H9 (cell line): ENCODE measurements around the gene EME1. TPM values are rescaled to one million over a fixed set of nuclear protein-coding genes. Genes with fewer than 3 reads are reported as not detected.

ENCODE experiments used
- DNase-seq: peaks from one replicate; pipeline ENCODE4 v3.0.0-alpha.2; 2017
- H2AFZ ChIP-seq: one replicate; pipeline ENCODE4 v1.6.1; 2013; ENCODE audit warnings: mild to moderate bottlenecking, low read length, control low read depth, moderate library complexity
- H2AK5ac ChIP-seq: 2 replicates; pipeline ENCODE4 v1.6.1; 2013; ENCODE audit warnings: low read length, control low read depth, mixed read lengths; ENCODE audit not compliant: insufficient read length
- H2BK120ac ChIP-seq: one replicate; pipeline ENCODE4 v1.6.1; 2013; ENCODE audit warnings: low read depth, mild to moderate bottlenecking, low read length, control low read depth, inconsistent platforms; ENCODE audit not compliant: poor library complexity, severe bottlenecking
- H2BK12ac ChIP-seq: 2 replicates; pipeline ENCODE4 v1.6.1; 2013; ENCODE audit warnings: low read length, control low read depth, mixed read lengths, low read depth; ENCODE audit not compliant: insufficient read length
- H2BK15ac ChIP-seq: 2 replicates; pipeline ENCODE4 v1.6.1; 2013; ENCODE audit warnings: low read depth, low read length, control low read depth
- H2BK20ac ChIP-seq: one replicate; pipeline ENCODE4 v1.6.1; 2013; ENCODE audit warnings: low read depth, mild to moderate bottlenecking, low read length, control low read depth, inconsistent platforms; ENCODE audit not compliant: poor library complexity, severe bottlenecking
- H2BK5ac ChIP-seq: 2 replicates; pipeline ENCODE4 v1.6.1; 2013; ENCODE audit warnings: low read length, control low read depth, mixed read lengths; ENCODE audit not compliant: insufficient read length
- H3K14ac ChIP-seq: 2 replicates; pipeline ENCODE4 v1.6.1; 2013; ENCODE audit warnings: low read length, control low read depth; ENCODE audit not compliant: insufficient read depth
- H3K18ac ChIP-seq: 2 replicates; pipeline ENCODE4 v1.6.1; 2013; ENCODE audit warnings: low read depth, mild to moderate bottlenecking, mixed read lengths, low read length, control low read depth; ENCODE audit not compliant: insufficient read length
- H3K23ac ChIP-seq: 2 replicates; pipeline ENCODE4 v1.6.1; 2013; ENCODE audit warnings: low read length, control low read depth, mixed read lengths, low read depth; ENCODE audit not compliant: insufficient read length
- H3K23me2 ChIP-seq: 2 replicates; pipeline ENCODE4 v1.6.1; 2013; ENCODE audit warnings: low read depth, mild to moderate bottlenecking, mixed read lengths, low read length, control low read depth; ENCODE audit not compliant: insufficient read length, poor library complexity, severe bottlenecking
- H3K27ac ChIP-seq: 2 replicates; pipeline ENCODE4 v1.5.1; 2013; ENCODE audit warnings: low read length, control low read depth, mixed read lengths, low read depth; ENCODE audit not compliant: insufficient read length
- H3K27me3 ChIP-seq: 2 replicates; pipeline ENCODE4 v1.6.1; 2013; ENCODE audit warnings: low read length, control low read depth, inconsistent platforms; ENCODE audit not compliant: insufficient read depth
- H3K4ac ChIP-seq: 2 replicates; pipeline ENCODE4 v1.6.1; 2013; ENCODE audit warnings: low read depth, mild to moderate bottlenecking, control low read depth, inconsistent platforms, low read length, moderate library complexity
- H3K4me1 ChIP-seq: 2 replicates; pipeline ENCODE4 v1.6.1; 2013; ENCODE audit warnings: low read length, control low read depth, inconsistent platforms; ENCODE audit not compliant: insufficient read depth
- H3K4me2 ChIP-seq: 2 replicates; pipeline ENCODE4 v1.6.1; 2013; ENCODE audit warnings: low read length, control low read depth, mixed read lengths; ENCODE audit not compliant: insufficient read length, insufficient read depth
- H3K56ac ChIP-seq: 2 replicates; pipeline ENCODE4 v1.6.1; 2013; ENCODE audit warnings: low read depth, mild to moderate bottlenecking, mixed read lengths, low read length, control low read depth; ENCODE audit not compliant: insufficient read length
- H3K79me1 ChIP-seq: 2 replicates; pipeline ENCODE4 v1.6.1; 2013; ENCODE audit warnings: low read depth, mild to moderate bottlenecking, moderate library complexity, low read length, control low read depth, inconsistent platforms; ENCODE audit not compliant: insufficient read depth, poor library complexity, severe bottlenecking
- H3K79me2 ChIP-seq: 2 replicates; pipeline ENCODE4 v1.6.1; 2013; ENCODE audit warnings: low read length, control low read depth, inconsistent platforms; ENCODE audit not compliant: insufficient read depth
- H3K9ac ChIP-seq: 2 replicates; pipeline ENCODE4 v1.6.1; 2013; ENCODE audit warnings: low read length, control low read depth, mixed read lengths; ENCODE audit not compliant: insufficient read length; ENCODE audit errors: extremely low read depth
- H3K9me3 ChIP-seq: one replicate; pipeline ENCODE4 v1.6.1; 2013; ENCODE audit warnings: low read depth, low read length, inconsistent platforms; ENCODE audit not compliant: control insufficient read depth
- H3T11ph ChIP-seq: one replicate; pipeline ENCODE4 v1.6.1; 2013; ENCODE audit warnings: mild to moderate bottlenecking, low read length, control low read depth, inconsistent platforms
- H4K20me1 ChIP-seq: one replicate; pipeline ENCODE4 v1.6.1; 2013; ENCODE audit not compliant: control insufficient read depth, insufficient read length, insufficient read depth
- H4K5ac ChIP-seq: 2 replicates; pipeline ENCODE4 v1.6.1; 2013; ENCODE audit warnings: low read depth, mild to moderate bottlenecking, mixed read lengths, low read length, control low read depth; ENCODE audit not compliant: insufficient read length
- H4K8ac ChIP-seq: replicated peaks from 2 replicates; pipeline ENCODE4 v1.6.1; 2013; ENCODE audit warnings: low read length, control low read depth, mixed read lengths, low read depth; ENCODE audit not compliant: insufficient read length
- H4K91ac ChIP-seq: 2 replicates; pipeline ENCODE4 v1.6.1; 2013; ENCODE audit warnings: low read depth, mild to moderate bottlenecking, moderate library complexity, mixed read lengths, low read length, control low read depth; ENCODE audit not compliant: insufficient read length
- H3K27ac Mint-ChIP-seq, 3 experiments: 2 replicates in 2 of 3; 3 replicates in 1 of 3; pipeline ENCODE4 v1.8.0; 2020 to 2021; ENCODE audit warnings: mixed read lengths in 3 of 3, mild to moderate bottlenecking in 1 of 3, moderate library complexity in 1 of 3
- H3K27me3 Mint-ChIP-seq: 2 replicates; pipeline ENCODE4 v1.8.0; 2021; ENCODE audit warnings: low read depth, mild to moderate bottlenecking, moderate library complexity, mixed read lengths
- H3K36me3 Mint-ChIP-seq, 3 experiments: 2 replicates in 2 of 3; 3 replicates in 1 of 3; pipeline ENCODE4 v1.8.0; 2020 to 2021; ENCODE audit warnings: low read depth in 3 of 3, mixed read lengths in 3 of 3; ENCODE audit not compliant: insufficient read depth in 1 of 3
- H3K4me1 Mint-ChIP-seq, 2 experiments: 2 replicates each; pipeline ENCODE4 v1.8.0; 2020; ENCODE audit warnings: mixed read lengths in 2 of 2
- H3K4me3 Mint-ChIP-seq, 2 experiments: 2 replicates in 1 of 2; 3 replicates in 1 of 2; pipeline ENCODE4 v1.8.0; 2020 to 2021; ENCODE audit warnings: mild to moderate bottlenecking in 2 of 2, mixed read lengths in 2 of 2, moderate library complexity in 1 of 2
- H3K9me3 Mint-ChIP-seq, 2 experiments: 2 replicates in 1 of 2; 3 replicates in 1 of 2; pipeline ENCODE4 v1.8.0; 2020; ENCODE audit warnings: mild to moderate bottlenecking in 2 of 2, mixed read lengths in 2 of 2, moderate library complexity in 1 of 2
- WGBS: extraction: QIAGEN DNeasy Blood & Tissue Kit; methylation state at CpG from one replicate; pipeline ENCODE4 v1.1.7; 2013; ENCODE audit warnings: missing lambda C conversion rate, low lambda C conversion rate, mixed read lengths; ENCODE audit not compliant: insufficient read length; ENCODE audit errors: extremely low coverage; 5-methylcytosine and 5-hydroxymethylcytosine counted together
- total RNA-seq: library from RNA; stranded (reverse); gene quantifications from 2 replicates; pipeline ENCODE4 v1.2.1, GENCODE V29; 2021
- TF ChIP-seq, protein P1 (sequence below): fragments of 200-600 bp; sonication (generic); conservative IDR thresholded peaks from 3 replicates; pipeline ENCODE4 v1.8.0; 2021; ENCODE audit warnings: antibody characterized with exemption, mild to moderate bottlenecking

EME1 gene
- total RNA-seq, 1 experiment from 2014 or later, result 15.1 TPM

DNA sequence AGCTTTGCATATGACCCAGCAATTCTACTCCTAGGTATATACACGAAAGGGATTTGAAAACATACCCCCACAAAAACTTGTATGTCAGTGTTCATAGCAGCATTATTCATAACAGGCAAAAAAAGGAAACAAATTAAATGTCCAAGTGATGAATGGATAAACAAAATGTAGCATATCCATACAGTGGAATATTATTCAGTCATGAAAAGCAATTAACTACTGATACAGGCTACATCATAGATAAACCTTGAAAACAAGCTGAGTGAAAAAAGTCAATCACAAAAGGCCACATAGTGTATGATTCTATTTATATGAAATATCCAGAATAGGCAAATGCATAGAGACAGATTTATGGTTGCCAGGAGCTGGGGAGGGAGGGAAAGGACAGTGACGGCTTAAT is 676 bp downstream of the EME1 start:
- no peaks in the 10 kb centered on the region for H3K27me3 Mint-ChIP-seq
- H3K23ac ChIP-seq, result no peak overlapping the region
- no peaks in the 10 kb centered on the region for H3K9me3 Mint-ChIP-seq
- peaks cover 8% of the 10 kb centered on the region for H3K79me1 ChIP-seq
- TF ChIP-seq, protein P1, sequence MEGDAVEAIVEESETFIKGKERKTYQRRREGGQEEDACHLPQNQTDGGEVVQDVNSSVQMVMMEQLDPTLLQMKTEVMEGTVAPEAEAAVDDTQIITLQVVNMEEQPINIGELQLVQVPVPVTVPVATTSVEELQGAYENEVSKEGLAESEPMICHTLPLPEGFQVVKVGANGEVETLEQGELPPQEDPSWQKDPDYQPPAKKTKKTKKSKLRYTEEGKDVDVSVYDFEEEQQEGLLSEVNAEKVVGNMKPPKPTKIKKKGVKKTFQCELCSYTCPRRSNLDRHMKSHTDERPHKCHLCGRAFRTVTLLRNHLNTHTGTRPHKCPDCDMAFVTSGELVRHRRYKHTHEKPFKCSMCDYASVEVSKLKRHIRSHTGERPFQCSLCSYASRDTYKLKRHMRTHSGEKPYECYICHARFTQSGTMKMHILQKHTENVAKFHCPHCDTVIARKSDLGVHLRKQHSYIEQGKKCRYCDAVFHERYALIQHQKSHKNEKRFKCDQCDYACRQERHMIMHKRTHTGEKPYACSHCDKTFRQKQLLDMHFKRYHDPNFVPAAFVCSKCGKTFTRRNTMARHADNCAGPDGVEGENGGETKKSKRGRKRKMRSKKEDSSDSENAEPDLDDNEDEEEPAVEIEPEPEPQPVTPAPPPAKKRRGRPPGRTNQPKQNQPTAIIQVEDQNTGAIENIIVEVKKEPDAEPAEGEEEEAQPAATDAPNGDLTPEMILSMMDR, result no peak
- H2AFZ ChIP-seq, result no peak overlapping the region
- peaks cover 14 to 15% of the 10 kb centered on the region in 2 experiments for H3K4me1 Mint-ChIP-seq
- no peak overlapping the region for H4K91ac ChIP-seq
- H2BK5ac ChIP-seq, result no peak overlapping the region
- H3T11ph ChIP-seq, result no peak overlapping the region
- no peak overlapping the region for H3K14ac ChIP-seq
- H3K4ac ChIP-seq, result no peak overlapping the region
- H2BK15ac ChIP-seq, result no peak overlapping the region
- no peak overlapping the region for H3K27ac ChIP-seq
- H3K4me2 ChIP-seq, result peak overlapping the region; percentile 57
- H3K56ac ChIP-seq, result no peak overlapping the region
- no peak overlapping the region for H4K5ac ChIP-seq
- H3K9ac ChIP-seq, result peak overlapping the region; percentile 85
- H4K8ac ChIP-seq, result no peak overlapping the region
- no peak for DNase-seq
- peaks cover 2% of the 10 kb centered on the region; the same call in 1 of the 2 replicates for H3K4me1 ChIP-seq
- H4K20me1 ChIP-seq, result no peaks in the 10 kb centered on the region
- H3K9me3 ChIP-seq, result no peaks in the 10 kb centered on the region
- no peak overlapping the region for H3K18ac ChIP-seq
- H2AK5ac ChIP-seq, result no peak overlapping the region
- H2BK120ac ChIP-seq, result no peak overlapping the region
- no peak overlapping the region for H3K27ac Mint-ChIP-seq
- no peak overlapping the region for H2BK20ac ChIP-seq
- no peaks in the 10 kb centered on the region for H3K23me2 ChIP-seq
- WGBS, result no CpG with 5 or more reads among the region's 2 CpGs
- peak overlapping the region; percentile 98 to 99 for H3K4me3 Mint-ChIP-seq
- H3K36me3 Mint-ChIP-seq, result peaks cover 12 to 50% (median 46%) of the 10 kb centered on the region in 3 experiments; a peak in 6 of 7 replicates
- no peak overlapping the region for H2BK12ac ChIP-seq
- no peaks in the 10 kb centered on the region for H3K27me3 ChIP-seq
- peaks cover 3% of the 10 kb centered on the region; the same call in 1 of the 2 replicates for H3K79me2 ChIP-seq
